HEK293 (cell line): ENCODE results near the gene YARS1.

Experiments used
- BCL11A ChIP-seq: fragments of 450-650 bp; formaldehyde crosslinking; IDR thresholded peaks from 2 replicates; pipeline ENCODE4 v1.5.1; 2016; ENCODE audit warnings: low read depth, missing biosample characterization, missing genetic modification characterization
- CTCF ChIP-seq: fragments of 450-650 bp; formaldehyde crosslinking; IDR thresholded peaks from 2 replicates; pipeline ENCODE4 v1.5.1; 2016; ENCODE audit warnings: missing biosample characterization, missing genetic modification characterization
- HIC1 ChIP-seq: fragments of 450-650 bp; formaldehyde crosslinking; IDR thresholded peaks from 2 replicates; pipeline ENCODE4 v1.5.1; 2016; ENCODE audit warnings: missing biosample characterization, missing genetic modification characterization
- INSM2 ChIP-seq: fragments of 450-650 bp; formaldehyde crosslinking; IDR thresholded peaks from 2 replicates; pipeline ENCODE4 v1.5.1; 2016; ENCODE audit warnings: missing biosample characterization, missing genetic modification characterization
- PRDM2 ChIP-seq: fragments of 450-650 bp; formaldehyde crosslinking; IDR thresholded peaks from 2 replicates; pipeline ENCODE4 v1.5.1; 2016; ENCODE audit warnings: missing biosample characterization, missing genetic modification characterization, borderline replicate concordance
- ZBTB10 ChIP-seq: fragments of 450-650 bp; formaldehyde crosslinking; IDR thresholded peaks from 2 replicates; pipeline ENCODE4 v1.5.1; 2016; ENCODE audit warnings: missing biosample characterization, missing genetic modification characterization
- ZBTB8A ChIP-seq: fragments of 450-650 bp; formaldehyde crosslinking; IDR thresholded peaks from 2 replicates; pipeline ENCODE4 v1.5.1; 2016; ENCODE audit warnings: missing biosample characterization, missing genetic modification characterization
- ZFP37 ChIP-seq: fragments of 450-650 bp; formaldehyde crosslinking; IDR thresholded peaks from 2 replicates; pipeline ENCODE4 v1.5.1; 2016; ENCODE audit warnings: missing biosample characterization, missing genetic modification characterization
- ZNF707 ChIP-seq: fragments of 450-650 bp; formaldehyde crosslinking; IDR thresholded peaks from 2 replicates; pipeline ENCODE4 v1.5.1; 2016; ENCODE audit warnings: missing biosample characterization, missing genetic modification characterization

- no peak for TF ChIP-seq CTCF (tag by site-specific recombination)
- no peak for TF ChIP-seq ZFP37 (tag by site-specific recombination)
- TF ChIP-seq ZNF707 (tag by site-specific recombination): no peak
- TF ChIP-seq BCL11A (tag by site-specific recombination): no peak
- no peak for TF ChIP-seq INSM2 (tag by site-specific recombination)
- TF ChIP-seq PRDM2 (tag by site-specific recombination): no peak
- TF ChIP-seq ZBTB10 (tag by site-specific recombination): no peak
- no peak for TF ChIP-seq ZBTB8A (tag by site-specific recombination)
- no peak for TF ChIP-seq HIC1 (tag by site-specific recombination)
Observed at GRCh38 chr1:32767156-32767555, 50.0 kb downstream of the YARS1 start.
